Endothelial cell of umbilical vein (primary cell): ENCODE results near the gene RELN.

ENCODE experiments used
- EZH2 ChIP-seq: IDR thresholded peaks from 2 replicates; pipeline ENCODE4 v1.6.1; 2012; ENCODE audit warnings: borderline replicate concordance, low read depth, mild to moderate bottlenecking, moderate library complexity, low read length, inconsistent platforms; ENCODE audit not compliant: severe bottlenecking
- POLR2A ChIP-seq: IDR thresholded peaks from 2 replicates; pipeline ENCODE4 v1.6.1; 2012; ENCODE audit warnings: low read depth, mild to moderate bottlenecking, control low read depth, low read length
- POLR2AphosphoS5 ChIP-seq: IDR thresholded peaks from 2 replicates; pipeline ENCODE4 v1.6.1; 2012; ENCODE audit warnings: low read depth, mild to moderate bottlenecking, control low read depth, low read length, moderate library complexity; ENCODE audit not compliant: insufficient read depth
- TF ChIP-seq, protein P1 (sequence below), 2 donors: IDR thresholded peaks; 1 replicate in 1 of 2; 2 replicates in 1 of 2; pipeline ENCODE4 v1.5.1; 2011; ENCODE audit warnings: low read length in 2 of 2, mild to moderate bottlenecking in 2 of 2, moderate library complexity in 2 of 2, control low read depth in 1 of 2, inconsistent platforms in 1 of 2, low read depth in 1 of 2; ENCODE audit not compliant: insufficient read depth in 1 of 2; ENCODE audit errors: extremely low read depth in 1 of 2

DNA sequence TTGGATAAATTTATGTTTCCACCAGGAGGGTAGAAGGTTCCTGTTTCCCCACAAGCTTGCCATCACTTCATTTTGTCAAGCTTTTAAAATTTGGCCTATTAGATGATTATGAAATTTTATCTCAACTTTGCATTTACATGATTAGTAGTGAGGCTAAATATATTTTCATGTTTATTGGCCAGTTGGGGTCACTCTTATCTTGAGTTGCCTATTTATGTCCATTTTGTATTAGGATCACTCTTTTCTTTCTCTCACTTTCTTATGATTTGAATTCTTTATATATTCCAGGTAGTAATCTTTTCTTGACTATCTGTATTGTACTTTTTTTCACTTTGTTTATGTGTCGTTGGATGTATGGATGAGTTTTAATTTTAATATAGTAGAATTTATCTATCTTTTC lies 324.9 kb downstream of the RELN start:
- TF ChIP-seq EZH2 (no peak), POLR2AphosphoS5 (no peak), POLR2A (no peak)
- TF ChIP-seq, protein P1, sequence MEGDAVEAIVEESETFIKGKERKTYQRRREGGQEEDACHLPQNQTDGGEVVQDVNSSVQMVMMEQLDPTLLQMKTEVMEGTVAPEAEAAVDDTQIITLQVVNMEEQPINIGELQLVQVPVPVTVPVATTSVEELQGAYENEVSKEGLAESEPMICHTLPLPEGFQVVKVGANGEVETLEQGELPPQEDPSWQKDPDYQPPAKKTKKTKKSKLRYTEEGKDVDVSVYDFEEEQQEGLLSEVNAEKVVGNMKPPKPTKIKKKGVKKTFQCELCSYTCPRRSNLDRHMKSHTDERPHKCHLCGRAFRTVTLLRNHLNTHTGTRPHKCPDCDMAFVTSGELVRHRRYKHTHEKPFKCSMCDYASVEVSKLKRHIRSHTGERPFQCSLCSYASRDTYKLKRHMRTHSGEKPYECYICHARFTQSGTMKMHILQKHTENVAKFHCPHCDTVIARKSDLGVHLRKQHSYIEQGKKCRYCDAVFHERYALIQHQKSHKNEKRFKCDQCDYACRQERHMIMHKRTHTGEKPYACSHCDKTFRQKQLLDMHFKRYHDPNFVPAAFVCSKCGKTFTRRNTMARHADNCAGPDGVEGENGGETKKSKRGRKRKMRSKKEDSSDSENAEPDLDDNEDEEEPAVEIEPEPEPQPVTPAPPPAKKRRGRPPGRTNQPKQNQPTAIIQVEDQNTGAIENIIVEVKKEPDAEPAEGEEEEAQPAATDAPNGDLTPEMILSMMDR (IDR thresholded peaks at IDR 0.05; ENCODE audit: extremely low read depth in 1 of 2, insufficient read depth in 1 of 2, low read depth in 1 of 2, low read length in 2 of 2), result no peak
